Adipocyte (in vitro differentiated cells): Measurements from ENCODE around the gene NMRAL1.
A peak's percentile ranks its signal among the peaks of the same experiment; 100 is the strongest.

ENCODE experiments used
- DNase-seq: peaks from one replicate; pipeline ENCODE4 v3.0.0-alpha.2; 2015; ENCODE audit warnings: low read depth
- H3K27me3 ChIP-seq: replicated peaks from 2 replicates; pipeline ENCODE4 v1.7.0; 2013; ENCODE audit warnings: mild to moderate bottlenecking, low read length, moderate library complexity; ENCODE audit not compliant: control insufficient read depth, insufficient read depth
- H3K36me3 ChIP-seq: 2 replicates; pipeline ENCODE4 v1.7.0; 2013; ENCODE audit warnings: low read length, mild to moderate bottlenecking, moderate library complexity; ENCODE audit not compliant: control insufficient read depth, insufficient read depth, severe bottlenecking
- H3K4me1 ChIP-seq: 2 replicates; pipeline ENCODE4 v1.7.0; 2013; ENCODE audit warnings: mild to moderate bottlenecking, low read length, moderate library complexity; ENCODE audit not compliant: control insufficient read depth, insufficient read depth
- H3K4me3 ChIP-seq: 2 replicates; pipeline ENCODE4 v1.7.0; 2013; ENCODE audit warnings: mild to moderate bottlenecking, low read length, moderate library complexity
- H3K9ac ChIP-seq: 2 replicates; pipeline ENCODE4 v1.7.0; 2013; ENCODE audit warnings: mild to moderate bottlenecking, low read length, moderate library complexity
- H3K9me3 ChIP-seq: 2 replicates; pipeline ENCODE4 v1.7.0; 2013; ENCODE audit warnings: mild to moderate bottlenecking, low read length, moderate library complexity; ENCODE audit not compliant: control insufficient read depth

Gene NMRAL1

GRCh38 chr16:4499196-4499555, 24.8 kb upstream of the NMRAL1 start:
- Histone ChIP-seq H3K4me3 (no peak overlapping the region), H3K9me3 (no peaks in the 10 kb centered on the region), H3K9ac (no peak overlapping the region), H3K27me3 (no peaks in the 10 kb centered on the region), H3K36me3 (peaks cover 13% of the 10 kb centered on the region), H3K4me1 (peaks cover 71% of the 10 kb centered on the region)
- no peak for DNase-seq

GRCh38 chr16:4498546-4499195, 24.2 kb upstream of the NMRAL1 start:
- peaks cover 14% of the 10 kb centered on the region for H3K36me3 ChIP-seq
- H3K9me3 ChIP-seq: no peaks in the 10 kb centered on the region
- no peak overlapping the region for H3K4me3 ChIP-seq
- no peak for DNase-seq
- H3K9ac ChIP-seq: no peak overlapping the region
- peaks cover 67% of the 10 kb centered on the region for H3K4me1 ChIP-seq
- H3K27me3 ChIP-seq: no peaks in the 10 kb centered on the region

- Histone ChIP-seq H3K9ac (no peak overlapping the region), H3K9me3 (no peaks in the 10 kb centered on the region), H3K36me3 (peaks cover 17% of the 10 kb centered on the region), H3K4me3 (no peak overlapping the region), H3K4me1 (peaks cover 58% of the 10 kb centered on the region), H3K27me3 (no peaks in the 10 kb centered on the region)
- peak; percentile 25 for DNase-seq
These were observed 21.9 kb upstream of the NMRAL1 start for GRCh38 chr16:4496305-4496704.

- DNase-seq: no peak
- Histone ChIP-seq H3K4me3 (no peak overlapping the region), H3K36me3 (peaks cover 17% of the 10 kb centered on the region), H3K4me1 (peaks cover 53% of the 10 kb centered on the region), H3K27me3 (no peaks in the 10 kb centered on the region), H3K9ac (no peak overlapping the region), H3K9me3 (no peaks in the 10 kb centered on the region)
These were observed 21.3 kb upstream of the NMRAL1 start for GRCh38 chr16:4495766-4496165.

DNA sequence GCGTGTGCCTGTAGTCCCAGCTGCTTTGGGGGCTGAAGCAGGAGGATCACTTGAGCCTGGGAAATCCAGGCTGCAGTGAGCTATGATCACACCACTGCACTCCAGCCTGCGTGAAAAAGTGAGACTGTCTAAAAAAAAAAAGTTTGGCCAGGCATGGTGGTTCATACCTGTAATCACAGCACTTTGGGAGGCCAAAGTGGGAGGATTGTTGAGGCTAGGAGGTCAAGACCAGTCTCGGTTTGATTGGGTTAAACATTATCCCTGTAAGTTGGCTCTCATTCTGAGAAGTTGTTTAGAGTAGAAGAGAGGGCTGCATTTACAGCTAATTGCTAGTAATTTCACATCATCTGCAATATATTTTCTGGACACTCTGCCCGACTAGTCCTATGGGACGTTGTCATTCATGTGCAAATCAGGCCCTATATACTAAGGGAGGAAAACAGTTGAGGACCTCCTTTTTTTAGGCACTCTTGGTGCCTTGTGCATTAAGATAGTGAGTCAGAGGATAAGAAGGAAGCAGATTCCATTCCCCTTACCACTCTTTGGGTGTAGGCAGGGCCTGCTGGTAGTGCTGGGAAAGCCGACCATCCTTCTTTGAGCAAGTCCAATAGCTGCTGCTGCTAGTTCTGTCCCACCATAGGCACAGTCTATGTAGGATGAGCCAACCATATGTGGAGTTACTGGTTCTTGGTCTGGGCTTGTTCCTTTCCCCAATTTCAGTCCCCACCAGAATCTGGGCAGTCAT, 20.5 kb upstream of the NMRAL1 start:
- H3K4me1 ChIP-seq: peaks cover 45% of the 10 kb centered on the region
- H3K9ac ChIP-seq: no peak overlapping the region
- H3K36me3 ChIP-seq: peaks cover 24% of the 10 kb centered on the region
- H3K27me3 ChIP-seq: no peaks in the 10 kb centered on the region
- no peak overlapping the region for H3K4me3 ChIP-seq
- no peaks in the 10 kb centered on the region for H3K9me3 ChIP-seq
- DNase-seq: peak; percentile 57

DNA sequence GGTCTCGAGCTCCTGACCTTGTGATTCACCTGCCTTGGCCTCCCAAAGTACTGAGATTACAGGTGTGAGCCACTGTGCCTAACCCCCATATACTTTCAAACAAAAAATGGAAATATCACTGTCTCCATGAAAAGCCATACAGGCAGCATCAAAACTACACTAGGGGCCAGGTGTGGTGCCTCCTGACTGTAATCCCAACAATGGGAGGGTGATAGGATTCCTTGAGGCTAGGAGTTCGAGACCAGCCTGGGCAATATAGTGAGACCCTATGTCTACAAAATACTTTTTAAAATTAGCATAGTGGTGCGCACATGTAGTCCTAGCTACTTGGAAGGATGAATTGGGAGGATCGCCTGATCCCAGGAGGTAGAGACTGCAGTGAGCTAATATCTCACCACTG, 17.5 kb upstream of the NMRAL1 start:
- H3K27me3 ChIP-seq: no peaks in the 10 kb centered on the region
- no peak for DNase-seq
- peaks cover 18% of the 10 kb centered on the region for H3K36me3 ChIP-seq
- peaks cover 50% of the 10 kb centered on the region for H3K4me1 ChIP-seq
- H3K9me3 ChIP-seq: no peaks in the 10 kb centered on the region
- no peak overlapping the region for H3K9ac ChIP-seq
- no peak overlapping the region for H3K4me3 ChIP-seq

DNA sequence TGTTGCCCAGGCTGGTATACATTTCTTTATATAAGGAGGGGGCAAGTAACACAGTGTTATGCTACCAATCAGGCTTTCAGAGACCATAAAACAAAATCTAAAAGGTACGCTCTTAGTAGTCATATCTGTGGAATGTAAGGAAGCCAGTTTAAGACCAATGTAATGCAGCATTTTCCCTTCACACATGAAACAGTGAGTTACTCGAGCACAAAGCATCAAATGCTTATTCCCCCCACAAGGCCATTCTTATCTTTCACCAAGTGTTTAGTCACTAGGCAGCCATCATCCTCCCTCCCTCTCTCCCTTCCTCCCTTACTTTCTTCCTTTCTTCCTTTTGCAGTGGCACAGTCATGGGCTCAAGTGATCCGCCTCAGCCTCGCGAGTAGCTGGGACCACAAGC, 14.6 kb upstream of the NMRAL1 start:
- H3K27me3 ChIP-seq: no peaks in the 10 kb centered on the region
- DNase-seq: peak; percentile 59
- peak overlapping the region; percentile 69 for H3K9ac ChIP-seq
- H3K9me3 ChIP-seq: no peaks in the 10 kb centered on the region
- H3K4me1 ChIP-seq: peaks cover 41% of the 10 kb centered on the region
- H3K4me3 ChIP-seq: peak overlapping the region; percentile 54
- peaks cover 31% of the 10 kb centered on the region for H3K36me3 ChIP-seq

- no peak for DNase-seq
- Histone ChIP-seq H3K36me3 (peaks cover 29% of the 10 kb centered on the region), H3K27me3 (no peaks in the 10 kb centered on the region), H3K9ac (peak overlapping the region; percentile 69), H3K4me1 (peaks cover 41% of the 10 kb centered on the region), H3K9me3 (no peaks in the 10 kb centered on the region), H3K4me3 (peak overlapping the region; percentile 54)
These were observed 14.1 kb upstream of the NMRAL1 start for GRCh38 chr16:4488499-4488967.

DNA sequence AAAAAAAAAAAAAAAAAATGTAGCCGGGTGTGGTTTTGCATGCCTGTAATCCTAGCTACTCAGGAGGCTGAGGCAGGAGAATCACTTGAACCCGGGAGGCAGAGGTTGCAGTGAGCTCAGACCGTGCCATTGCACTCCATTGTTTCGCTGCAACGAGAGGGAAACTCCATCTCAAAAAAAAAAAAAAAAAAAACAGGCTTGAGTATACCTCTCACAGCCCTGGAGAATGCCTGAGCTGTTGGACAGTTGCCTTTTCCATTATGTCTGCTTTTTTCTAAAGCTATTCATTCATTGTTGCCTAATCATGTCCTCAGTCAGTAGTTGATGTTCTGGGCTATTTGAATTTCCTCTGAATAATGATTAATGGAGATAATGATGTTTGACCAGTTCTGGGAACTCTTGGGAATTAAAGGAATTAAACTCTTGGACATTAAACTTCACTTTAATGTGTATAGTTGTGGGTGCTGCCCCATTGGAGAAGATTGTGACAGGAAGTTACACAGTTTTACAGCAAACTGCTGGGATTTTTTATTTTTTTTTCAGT, 13.6 kb upstream of the NMRAL1 start:
- peak; percentile 55 for DNase-seq
- Histone ChIP-seq H3K9ac (peak overlapping the region; percentile 69), H3K36me3 (peaks cover 27% of the 10 kb centered on the region), H3K4me3 (peak overlapping the region; percentile 54), H3K4me1 (peaks cover 41% of the 10 kb centered on the region), H3K9me3 (no peaks in the 10 kb centered on the region), H3K27me3 (no peaks in the 10 kb centered on the region)

DNA sequence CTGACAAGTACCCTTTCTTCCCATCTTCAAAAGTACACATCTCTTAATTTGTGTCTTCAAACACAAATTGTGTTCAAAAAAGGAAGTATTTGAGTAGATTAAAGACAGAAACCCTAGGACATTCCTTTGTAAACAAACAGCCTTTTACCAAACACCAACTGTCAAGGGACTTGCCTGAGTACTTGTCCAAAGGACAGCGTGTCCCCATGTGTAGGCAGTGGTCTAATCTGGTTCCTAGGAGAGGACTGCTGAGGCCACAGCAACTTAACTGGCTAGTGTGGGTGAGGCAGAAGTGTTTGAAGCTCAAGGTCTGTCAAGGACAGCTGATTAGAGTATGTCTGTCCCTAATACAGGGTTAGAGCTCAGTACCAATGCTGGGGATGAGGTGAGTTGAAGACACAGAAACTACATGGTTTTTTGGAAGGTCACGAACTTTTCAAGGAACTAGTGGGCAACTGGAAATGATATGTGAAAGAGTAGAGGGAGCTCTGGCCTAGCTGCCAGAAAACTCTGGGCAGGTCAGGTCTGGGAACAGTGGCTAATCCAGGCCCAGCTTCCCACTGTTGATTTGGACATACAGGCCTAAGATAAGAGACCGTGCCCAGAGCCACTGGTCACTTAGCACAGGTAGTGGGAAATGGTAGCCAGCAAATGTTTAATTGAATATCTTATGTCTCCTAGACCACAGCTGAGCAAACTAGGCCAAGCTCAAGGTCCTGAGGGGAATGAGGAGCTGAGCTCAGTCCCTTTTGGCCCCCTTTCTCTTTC, 11.9 kb upstream of the NMRAL1 start:
- H3K9me3 ChIP-seq: no peaks in the 10 kb centered on the region
- peak overlapping the region; percentile 12 for H3K4me3 ChIP-seq
- peaks cover 27% of the 10 kb centered on the region for H3K36me3 ChIP-seq
- no peaks in the 10 kb centered on the region for H3K27me3 ChIP-seq
- no peak for DNase-seq
- peak overlapping the region; percentile 7 for H3K9ac ChIP-seq
- peaks cover 41% of the 10 kb centered on the region for H3K4me1 ChIP-seq

DNA sequence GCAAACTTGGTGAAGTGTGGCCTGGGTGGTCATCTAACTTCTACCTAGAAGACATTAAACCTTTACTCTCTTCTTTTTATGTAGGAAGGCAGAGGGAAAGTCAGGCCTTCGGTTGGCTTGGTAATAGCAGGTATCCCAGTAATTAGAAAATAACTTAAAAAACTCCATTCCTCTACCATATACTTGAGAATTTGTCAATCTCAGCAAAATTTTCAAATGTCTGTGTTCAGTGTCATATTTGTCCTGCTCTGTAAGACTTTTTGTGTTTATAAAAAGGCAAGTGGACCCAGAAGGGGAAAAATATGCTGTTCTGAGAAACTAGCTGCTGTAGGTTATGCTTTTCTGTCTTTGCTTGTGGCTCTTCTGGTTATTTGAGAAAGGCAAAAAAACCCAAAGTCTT, 7.5 kb upstream of the NMRAL1 start:
- H3K9me3 ChIP-seq: no peaks in the 10 kb centered on the region
- no peaks in the 10 kb centered on the region for H3K27me3 ChIP-seq
- DNase-seq: no peak
- H3K4me1 ChIP-seq: peaks cover 28% of the 10 kb centered on the region
- no peak overlapping the region for H3K9ac ChIP-seq
- H3K36me3 ChIP-seq: peaks cover 16% of the 10 kb centered on the region
- H3K4me3 ChIP-seq: no peak overlapping the region
